GM12878 (cell line): ENCODE measurements around the gene TAAR9. TPM values are rescaled to one million over a fixed set of nuclear protein-coding genes. Genes with fewer than 3 reads are reported as not detected.

ENCODE experiments used
- ATAC-seq: fragments of 200-7000 bp; cut with Tn5 transposase; 3 replicates; pipeline ENCODE4 v1.9.1; 2020; ENCODE audit warnings: mild to moderate bottlenecking, moderate library complexity
- BruUV-seq: library from RNA; stranded (reverse); fragments of 400-500 nt; replicated peaks from 2 replicates; lab custom pipeline; 2021; lab: Mats Ljungman, UMichigan
- CTCF ChIA-PET: fragments of 300-600 bp; sonication (Branson Sonifier 250); formaldehyde crosslinking; extraction: SDS; loops from one replicate; lab custom pipeline; 2021; ENCODE audit warnings: inconsistent platforms; lab: Yijun Ruan, JAX
- POLR2A ChIA-PET: fragments of 350-600 bp; formaldehyde crosslinking; extraction: SDS; loops from one replicate; lab custom pipeline; 2021; ENCODE audit warnings: inconsistent platforms; lab: Charles Lee
- RAD21 ChIA-PET: fragments of 300-600 bp; sonication (Branson Sonifier 250); formaldehyde crosslinking; loops from one replicate; lab custom pipeline; 2023; ENCODE audit warnings: antibody characterized with exemption; ENCODE audit not compliant: unreplicated experiment; lab: Charles Lee
- SMC1A ChIA-PET: fragments of 300-600 bp; sonication (Branson Sonifier 250); formaldehyde crosslinking; loops from one replicate; lab custom pipeline; 2023; ENCODE audit not compliant: unreplicated experiment, uncharacterized antibody; lab: Charles Lee
- DNase-seq: peaks from one replicate; pipeline ENCODE4 v3.0.0-alpha.2; 2011; ENCODE audit warnings: low read depth, low spot score
- FAIRE-seq: peaks from 3 replicates; lab custom pipeline; 2011; peaks lifted over from hg19 to GRCh38; lab: Jason Lieb, UNC
- H2AFZ ChIP-seq: 2 replicates; pipeline ENCODE4 v1.6.0; 2011; ENCODE audit warnings: low read depth, low read length, control low read depth; ENCODE audit not compliant: control insufficient read depth
- H3K27ac ChIP-seq: 2 replicates; pipeline ENCODE4 v1.5.1; 2011; ENCODE audit warnings: control low read depth; ENCODE audit not compliant: control insufficient read depth, insufficient read depth
- H3K27me3 ChIP-seq, 2 experiments: replicated peaks in 1 of 2; 2 replicates each; pipeline versions ENCODE4 v1.6.0 to v1.6.1; 2011; ENCODE audit warnings: low read length in 1 of 2; ENCODE audit not compliant: control insufficient read depth in 2 of 2, insufficient read depth in 2 of 2
- H3K36me3 ChIP-seq, 2 experiments: 2 replicates each; pipeline ENCODE4 v1.5.1; 2011; ENCODE audit warnings: low read length in 1 of 2; ENCODE audit not compliant: control insufficient read depth in 2 of 2, insufficient read depth in 2 of 2
- H3K4me1 ChIP-seq: 2 replicates; pipeline ENCODE4 v1.6.1; 2011; ENCODE audit warnings: mild to moderate bottlenecking, low read length, moderate library complexity, mixed read lengths; ENCODE audit not compliant: control insufficient read depth, insufficient read depth
- H3K4me2 ChIP-seq: 2 replicates; pipeline ENCODE4 v1.6.0; 2011; ENCODE audit warnings: control low read depth; ENCODE audit not compliant: control insufficient read depth, insufficient read depth
- H3K4me3 ChIP-seq: fragments of 200-600 bp; sonication (generic); 2 replicates; pipeline ENCODE4 v1.5.1; 2016
- H3K79me2 ChIP-seq: 2 replicates; pipeline ENCODE4 v1.6.0; 2011; ENCODE audit warnings: low read length; ENCODE audit not compliant: control insufficient read depth, insufficient read depth
- H3K9ac ChIP-seq: 2 replicates; pipeline ENCODE4 v1.8.0; 2011; ENCODE audit warnings: low read length, control low read depth, mixed read lengths; ENCODE audit not compliant: control insufficient read depth, insufficient read depth
- H3K9me3 ChIP-seq: replicated peaks from 3 replicates; pipeline ENCODE4 v1.5.1; 2011; ENCODE audit warnings: mild to moderate bottlenecking, low read length; ENCODE audit not compliant: control insufficient read depth, insufficient read depth
- H4K20me1 ChIP-seq: 2 replicates; pipeline ENCODE4 v1.6.0; 2011; ENCODE audit not compliant: control insufficient read depth, insufficient read depth
- ATF7 ChIP-seq: fragments of 450-650 bp; IDR thresholded peaks from 2 replicates; pipeline ENCODE4 v1.6.1; 2016; ENCODE audit warnings: low read depth, mild to moderate bottlenecking
- EGR1 ChIP-seq, 2 experiments: IDR thresholded peaks; 1 replicate in 1 of 2; 2 replicates in 1 of 2; pipeline ENCODE4 v1.6.1; 2011 to 2012; ENCODE audit warnings: low read depth in 2 of 2, low read length in 2 of 2, borderline replicate concordance in 1 of 2, mild to moderate bottlenecking in 1 of 2, moderate library complexity in 1 of 2
- FOXK2 ChIP-seq: fragments of 450-650 bp; IDR thresholded peaks from 2 replicates; pipeline ENCODE4 v1.6.1; 2017; ENCODE audit warnings: mild to moderate bottlenecking, moderate library complexity
- GABPA ChIP-seq: IDR thresholded peaks from 2 replicates; pipeline ENCODE4 v1.6.1; 2014; ENCODE audit warnings: antibody characterized with exemption, low read depth, mild to moderate bottlenecking, inconsistent platforms
- IRF4 ChIP-seq: IDR thresholded peaks from 2 replicates; pipeline ENCODE4 v1.6.1; 2011; ENCODE audit warnings: low read depth, low read length
- KDM1A ChIP-seq: fragments of 200-600 bp; sonication (generic); IDR thresholded peaks from 2 replicates; pipeline ENCODE4 v1.6.1; 2016; ENCODE audit warnings: borderline replicate concordance
- LARP7 ChIP-seq: fragments of 450-650 bp; IDR thresholded peaks from 2 replicates; pipeline ENCODE4 v1.6.1; 2017; ENCODE audit warnings: mild to moderate bottlenecking
- NKRF ChIP-seq: fragments of 450-650 bp; conservative IDR thresholded peaks from 2 replicates; pipeline ENCODE4 v1.6.1; 2017; ENCODE audit warnings: mild to moderate bottlenecking, moderate library complexity
- PAX8 ChIP-seq: fragments of 450-650 bp; IDR thresholded peaks from 2 replicates; pipeline ENCODE4 v1.6.1; 2017; ENCODE audit warnings: mild to moderate bottlenecking, moderate library complexity
- RELB ChIP-seq: fragments of 450-650 bp; IDR thresholded peaks from 2 replicates; pipeline ENCODE4 v1.6.1; 2017; ENCODE audit warnings: low read depth, mild to moderate bottlenecking, moderate library complexity
- REST ChIP-seq: IDR thresholded peaks from 2 replicates; pipeline ENCODE4 v1.6.1; 2012; ENCODE audit warnings: mild to moderate bottlenecking, low read depth, low read length
- TCF7 ChIP-seq: IDR thresholded peaks from 2 replicates; pipeline ENCODE4 v1.6.1; 2014; ENCODE audit warnings: antibody characterized with exemption, borderline replicate concordance
- ZNF384 ChIP-seq: IDR thresholded peaks from 2 replicates; pipeline ENCODE4 v1.6.1; 2012; ENCODE audit warnings: low read depth, mild to moderate bottlenecking, low read length, improper control_type of control experiment, borderline replicate concordance
- WGBS: methylation state at CpG from one replicate; pipeline ENCODE4 v1.1.6; 2016; ENCODE audit warnings: low lambda C conversion rate; ENCODE audit not compliant: insufficient replicate concordance, insufficient coverage; ENCODE audit errors: missing lambda C conversion rate; 5-methylcytosine and 5-hydroxymethylcytosine counted together
- in situ Hi-C: fragments of 300-500 bp; cut with MboI; formaldehyde crosslinking; loops from 9 replicates; pipeline ENCODE4 v1.14.3; 2018; ENCODE audit warnings: mixed read lengths
- intact Hi-C: fragments of 100-400 bp; cut with micrococcal nuclease; formaldehyde crosslinking; loops from one replicate; pipeline ENCODE4 v1.14.2; 2022; ENCODE audit not compliant: unreplicated experiment
- polyA plus RNA-seq, 11 experiments: library from polyadenylated mRNA; depleted of rRNA in 4 of 11; unstranded in 6 of 11; stranded (reverse) in 5 of 11; fragments of >200 nt; fragmentation: Nextera tagmentation in 4 of 11; fragmentation: Illumina TruSeq in 1 of 11; extraction: Ambion mirVana in 4 of 11; extraction: Trizol in 1 of 11; gene quantifications; 1 replicate in 1 of 11; 2 replicates in 10 of 11; pipeline versions ENCODE4 v1.2.1 to v1.2.3, GENCODE V29; 2011 to 2016; ENCODE audit warnings: inconsistent platforms in 2 of 11, missing spikeins in 2 of 11, low read depth in 1 of 11
- total RNA-seq, 4 experiments: library from RNA; depleted of rRNA in 3 of 4; stranded (reverse); fragments of >200 nt in 3 of 4; fragmentation: Illumina TruSeq in 1 of 4; extraction: Trizol in 1 of 4; gene quantifications; 2 replicates each; pipeline versions ENCODE4 v1.2.1 to v1.2.3, GENCODE V29; 2013 to 2021
- TF ChIP-seq, protein P1 (sequence below): fragments of 450-650 bp; IDR thresholded peaks from 2 replicates; pipeline ENCODE4 v1.6.1; 2018; ENCODE audit warnings: borderline replicate concordance, mild to moderate bottlenecking; ENCODE audit not compliant: partially characterized antibody

Gene TAAR9
- total and polyA plus RNA-seq, 10 of the 15 experiments (the other 5 are each of a cell fraction or from before 2014, with no cell fraction given), result not detected

DNA sequence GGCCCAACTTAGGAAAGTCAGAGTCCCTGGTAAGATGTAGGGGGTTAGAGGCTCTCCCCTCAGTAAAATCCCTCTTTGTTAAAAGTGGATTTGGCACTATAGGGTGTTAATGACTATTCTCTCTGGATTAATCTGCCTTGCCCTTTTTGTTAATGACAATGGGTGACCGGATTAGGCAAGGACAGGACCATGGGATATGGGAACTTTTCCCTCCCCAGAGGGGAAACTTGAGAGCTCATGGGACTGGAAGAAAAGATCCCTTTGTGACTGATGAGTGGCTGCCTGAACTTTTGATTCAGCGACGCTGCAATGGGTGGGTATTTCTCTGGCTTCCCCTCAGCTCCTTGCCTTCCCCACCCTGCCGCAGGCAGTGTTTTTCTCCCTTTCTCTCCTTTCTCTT is 12.2 kb upstream of the TAAR9 start:
- BruUV-seq, result no TSS peak
- no peak for FAIRE-seq
- POLR2A ChIA-PET, result interaction anchor here (0.9 kb wide), 1 partner anchor 13 kb away, joined by 3 read pairs; the partner anchor contains the start of gene STX7
- Histone ChIP-seq H3K27ac (no peak overlapping the region), H3K9ac (no peak overlapping the region), H3K27me3 (no peaks in the 10 kb centered on the region; a peak in 1 of 4 replicates), H3K4me3 (no peak overlapping the region), H3K36me3 (no peaks in the 10 kb centered on the region), H3K9me3 (no peaks in the 10 kb centered on the region), H2AFZ (no peak overlapping the region), H3K4me2 (no peak overlapping the region), H3K4me1 (no peaks in the 10 kb centered on the region), H3K79me2 (no peaks in the 10 kb centered on the region), H4K20me1 (no peaks in the 10 kb centered on the region)
- SMC1A ChIA-PET, result interaction anchor here (0.6 to 2.1 kb wide), 2 partner anchors 13 to 133 kb away, joined by 3 to 6 read pairs; partner anchors contain the start of gene STX7
- RAD21 ChIA-PET, result no interaction called here
- CTCF ChIA-PET, result interaction anchor here (4.3 kb wide), 1 partner anchor 10 kb away, joined by 20 read pairs; no protein-coding TSS in a partner anchor
- ATAC-seq, result no peak
- intact Hi-C loops, result loop anchor here (5.0 kb wide), 1 partner anchor 121 kb away; no protein-coding TSS in a partner anchor
- in situ Hi-C loops, result loop anchor here (10.0 kb wide), 1 partner anchor 269 kb away; the partner anchor contains the start of gene SLC18B1
- WGBS, result 70% methylated on average over 4 of the region's 4 CpGs
- no peak for DNase-seq
- no peak for TF ChIP-seq EGR1 (IDR thresholded peaks at IDR 0.05; ENCODE audit: borderline replicate concordance in 1 of 2, low read depth in 2 of 2, low read length in 2 of 2)
- TF ChIP-seq PAX8, result no peak
- no peak for TF ChIP-seq IRF4
- TF ChIP-seq GABPA, result no peak
- TF ChIP-seq NKRF, result no peak
- TF ChIP-seq ATF7, result no peak
- no peak for TF ChIP-seq ZNF384
- TF ChIP-seq KDM1A, result no peak
- TF ChIP-seq REST, result no peak
- TF ChIP-seq TCF7, result no peak
- no peak for TF ChIP-seq LARP7
- no peak for TF ChIP-seq FOXK2
- TF ChIP-seq RELB, result no peak
- TF ChIP-seq, protein P1, sequence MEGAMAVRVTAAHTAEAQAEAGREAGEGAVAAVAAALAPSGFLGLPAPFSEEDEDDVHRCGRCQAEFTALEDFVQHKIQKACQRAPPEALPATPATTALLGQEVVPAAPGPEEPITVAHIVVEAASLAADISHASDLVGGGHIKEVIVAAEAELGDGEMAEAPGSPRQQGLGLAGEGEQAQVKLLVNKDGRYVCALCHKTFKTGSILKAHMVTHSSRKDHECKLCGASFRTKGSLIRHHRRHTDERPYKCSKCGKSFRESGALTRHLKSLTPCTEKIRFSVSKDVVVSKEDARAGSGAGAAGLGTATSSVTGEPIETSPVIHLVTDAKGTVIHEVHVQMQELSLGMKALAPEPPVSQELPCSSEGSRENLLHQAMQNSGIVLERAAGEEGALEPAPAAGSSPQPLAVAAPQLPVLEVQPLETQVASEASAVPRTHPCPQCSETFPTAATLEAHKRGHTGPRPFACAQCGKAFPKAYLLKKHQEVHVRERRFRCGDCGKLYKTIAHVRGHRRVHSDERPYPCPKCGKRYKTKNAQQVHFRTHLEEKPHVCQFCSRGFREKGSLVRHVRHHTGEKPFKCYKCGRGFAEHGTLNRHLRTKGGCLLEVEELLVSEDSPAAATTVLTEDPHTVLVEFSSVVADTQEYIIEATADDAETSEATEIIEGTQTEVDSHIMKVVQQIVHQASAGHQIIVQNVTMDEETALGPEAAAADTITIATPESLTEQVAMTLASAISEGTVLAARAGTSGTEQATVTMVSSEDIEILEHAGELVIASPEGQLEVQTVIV, result no peak
